Vagina (tissue), 2 donors: ENCODE measurements around the gene PARD6G. TPM values are rescaled to one million over a fixed set of nuclear protein-coding genes. Genes with fewer than 3 reads are reported as not detected.
"Not testable (repeated sequence)": the region's sequence is repeated elsewhere in the genome, so short reads cannot be mapped to it uniquely, and the experiment has no call there.

Source experiments
- DNase-seq, 2 donors: peaks; one replicate each; pipeline ENCODE4 v3.0.0-alpha.2; 2017; ENCODE audit errors: extremely low spot score in 2 of 2
- H3K27ac ChIP-seq: fragments of 200-600 bp; sonication (generic); one replicate; pipeline ENCODE4 v1.5.1; 2019
- H3K27me3 ChIP-seq: fragments of 200-600 bp; sonication (generic); one replicate; pipeline ENCODE4 v1.5.1; 2019
- H3K36me3 ChIP-seq, 2 donors: fragments of 200-600 bp; sonication (generic); one replicate each; pipeline ENCODE4 v1.5.1; 2017 to 2019
- H3K4me1 ChIP-seq: fragments of 200-600 bp; sonication (generic); one replicate; pipeline ENCODE4 v1.5.1; 2019
- H3K4me3 ChIP-seq, 2 donors: fragments of 200-600 bp; sonication (generic); 1 replicate in 1 of 2; 2 replicates in 1 of 2; pipeline ENCODE4 v1.5.1; 2016 to 2019
- H3K9me3 ChIP-seq: fragments of 200-600 bp; sonication (generic); one replicate; pipeline ENCODE4 v1.5.1; 2019
- CTCF ChIP-seq, 3 experiments: fragments of 450-650 bp in 2 of 3; fragments of 200-600 bp in 1 of 3; sonication (generic) in 1 of 3; IDR thresholded peaks; one replicate each; pipeline ENCODE4 v1.5.1; 2017 to 2019; ENCODE audit warnings: antibody characterized with exemption in 3 of 3, mild to moderate bottlenecking in 2 of 3, moderate library complexity in 2 of 3
- POLR2A ChIP-seq, 2 donors: fragments of 450-650 bp; IDR thresholded peaks; one replicate each; pipeline ENCODE4 v1.6.1; 2017; ENCODE audit warnings: antibody characterized with exemption in 2 of 2, mild to moderate bottlenecking in 2 of 2, moderate library complexity in 2 of 2
- POLR2AphosphoS5 ChIP-seq, 2 donors: sonication (generic); formaldehyde crosslinking; IDR thresholded peaks; one replicate each; pipeline ENCODE4 v1.9.0; 2017; ENCODE audit warnings: antibody characterized with exemption in 2 of 2, mild to moderate bottlenecking in 2 of 2, low read depth in 1 of 2; ENCODE audit not compliant: insufficient read depth in 1 of 2
- intact Hi-C: fragments of 100-400 bp; cut with DNase I; formaldehyde crosslinking; loops from one replicate; pipeline ENCODE4 v1.15.1; 2023
- total RNA-seq: library from RNA; depleted of rRNA; stranded (reverse); fragments of >200 nt; gene quantifications from one replicate; pipeline ENCODE4 v1.2.3, GENCODE V29; 2016

PARD6G gene
- total RNA-seq, 1 donor from 2014 or later, result 32.7 TPM

DNA sequence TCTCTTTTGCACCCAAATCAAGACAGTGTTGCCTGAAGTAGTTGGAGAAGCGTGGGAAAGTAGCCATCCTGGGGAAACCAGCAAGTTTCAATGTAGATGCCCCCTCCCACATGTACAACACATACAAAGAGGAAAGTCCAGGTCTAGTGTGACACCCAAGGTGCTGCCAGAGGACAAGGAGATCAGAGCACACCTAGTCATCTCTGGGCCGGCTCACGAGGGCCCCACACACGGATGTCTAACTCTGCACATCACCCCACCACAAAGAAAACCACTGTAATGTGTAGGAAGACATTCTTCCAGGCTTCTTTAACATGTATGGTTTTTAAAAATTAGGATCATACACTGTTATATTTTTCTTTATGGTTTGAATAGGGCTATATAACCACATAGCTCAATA lies 21.6 kb downstream of the PARD6G start:
- H3K27me3 ChIP-seq, result no peaks in the 10 kb centered on the region
- intact Hi-C loops, result no loop called here
- no peaks in the 10 kb centered on the region for H3K36me3 ChIP-seq
- TF ChIP-seq CTCF (IDR thresholded peaks at IDR 0.05), result no peak
- no peak for TF ChIP-seq POLR2A (IDR thresholded peaks at IDR 0.05)
- no peak for TF ChIP-seq POLR2AphosphoS5 (IDR thresholded peaks at IDR 0.05; ENCODE audit: insufficient read depth in 1 of 2, low read depth in 1 of 2)
- no peak overlapping the region for H3K27ac ChIP-seq
- DNase-seq, result peak in 1 of 2 donors; percentile 9
- no peak overlapping the region for H3K4me3 ChIP-seq
- H3K9me3 ChIP-seq, result no peaks in the 10 kb centered on the region
- peaks cover 17% of the 10 kb centered on the region for H3K4me1 ChIP-seq

DNA sequence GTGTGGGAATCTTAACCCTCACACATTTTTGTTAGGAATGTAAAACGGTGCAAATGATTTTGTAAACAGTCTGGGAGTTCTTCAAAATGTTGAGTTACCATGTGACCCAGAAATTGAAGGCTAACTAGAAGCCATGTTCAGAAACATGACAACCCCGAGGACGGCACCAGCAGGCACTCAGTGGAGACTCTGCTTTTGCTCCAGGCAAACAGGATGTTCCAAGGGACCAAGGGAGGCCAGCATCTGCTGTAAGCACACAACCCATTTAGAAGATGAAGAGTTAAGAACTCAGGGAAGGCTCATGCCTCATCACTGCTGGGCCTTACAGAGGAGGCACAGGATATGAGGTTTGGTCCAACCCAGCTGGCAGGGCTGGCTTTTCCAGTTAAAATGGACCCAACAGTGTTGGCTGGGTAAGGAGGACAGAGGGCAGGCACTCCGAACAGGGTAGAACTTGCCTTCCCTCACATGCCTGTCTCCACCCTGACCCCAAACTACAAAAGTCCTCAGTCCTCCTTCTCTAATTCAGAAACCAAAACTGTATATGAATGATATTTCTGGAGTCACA lies 23.6 kb downstream of the PARD6G start:
- H3K27ac ChIP-seq, result peak overlapping the region; percentile 27
- H3K9me3 ChIP-seq, result no peaks in the 10 kb centered on the region
- H3K27me3 ChIP-seq, result no peaks in the 10 kb centered on the region
- intact Hi-C loops, result no loop called here
- H3K4me1 ChIP-seq, result no peaks in the 10 kb centered on the region
- peak in 1 of 2 donors; percentile 64 for DNase-seq
- H3K4me3 ChIP-seq, result no peak overlapping the region
- H3K36me3 ChIP-seq, result no peaks in the 10 kb centered on the region
- TF ChIP-seq CTCF (IDR thresholded peaks at IDR 0.05) (no peak), POLR2AphosphoS5 (IDR thresholded peaks at IDR 0.05; ENCODE audit: insufficient read depth in 1 of 2, low read depth in 1 of 2) (no peak), POLR2A (IDR thresholded peaks at IDR 0.05) (no peak)

DNA sequence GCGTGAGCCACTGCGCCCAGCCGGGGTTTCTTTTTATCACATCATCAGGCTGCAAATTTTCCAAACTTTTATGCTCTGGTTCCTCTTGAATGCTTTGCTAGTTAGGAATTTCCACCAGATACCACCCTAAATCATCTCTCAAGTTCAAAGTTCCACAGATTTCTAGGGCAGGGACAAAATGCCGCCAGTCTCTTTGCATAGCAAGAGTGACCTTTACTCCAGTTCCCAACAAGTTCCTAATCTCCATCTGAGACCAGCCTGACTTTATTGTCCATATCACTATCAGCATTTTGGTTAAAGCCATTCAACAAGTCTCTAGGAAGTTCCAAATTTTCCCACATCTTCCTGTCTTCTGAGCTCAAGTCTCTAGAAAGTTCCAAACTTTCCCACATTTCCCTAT lies 27.8 kb downstream of the PARD6G start:
- H3K36me3 ChIP-seq, H3K9me3 ChIP-seq, H3K4me1 ChIP-seq, DNase-seq, intact Hi-C loops, H3K4me3 ChIP-seq, H3K27ac ChIP-seq, H3K27me3 ChIP-seq: not testable (repeated sequence)

- Histone ChIP-seq H3K4me1 (no peaks in the 10 kb centered on the region), H3K4me3 (no peak overlapping the region), H3K36me3 (no peaks in the 10 kb centered on the region), H3K27ac (no peak overlapping the region), H3K27me3 (no peaks in the 10 kb centered on the region), H3K9me3 (no peaks in the 10 kb centered on the region)
- intact Hi-C loops, result no loop called here
- DNase-seq, result peak in 1 of 2 donors; percentile 91
- TF ChIP-seq CTCF (IDR thresholded peaks at IDR 0.05) (no peak), POLR2A (IDR thresholded peaks at IDR 0.05) (no peak), POLR2AphosphoS5 (IDR thresholded peaks at IDR 0.05; ENCODE audit: insufficient read depth in 1 of 2, low read depth in 1 of 2) (no peak)
These were observed 28.7 kb downstream of the PARD6G start for GRCh38 chr18:80218341-80219227.

DNA sequence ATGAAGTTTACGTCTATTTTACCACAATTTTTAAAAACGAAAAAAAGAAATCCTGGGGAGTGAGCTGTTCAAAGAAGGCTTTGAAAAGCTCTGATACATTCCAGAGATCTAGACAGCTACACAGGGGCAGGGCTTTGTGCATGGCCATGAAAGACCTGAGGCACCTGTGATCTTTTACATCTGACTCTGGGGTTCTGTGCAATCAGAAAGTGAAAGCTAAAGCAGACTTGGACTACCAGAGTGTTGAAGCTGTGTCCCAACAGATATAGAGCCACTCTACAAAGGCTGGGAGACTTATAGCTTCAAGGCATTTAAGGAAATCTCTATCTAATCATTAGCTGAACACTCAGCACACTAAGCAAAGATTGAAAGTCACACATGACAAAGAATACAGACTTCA lies 34.1 kb downstream of the PARD6G start:
- intact Hi-C loops, result no loop called here
- H3K36me3 ChIP-seq, result no peaks in the 10 kb centered on the region
- no peak for DNase-seq
- H3K4me3 ChIP-seq, result no peak overlapping the region
- H3K27ac ChIP-seq, result no peak overlapping the region
- H3K4me1 ChIP-seq, result peaks cover 11% of the 10 kb centered on the region
- TF ChIP-seq POLR2A (IDR thresholded peaks at IDR 0.05) (no peak), CTCF (IDR thresholded peaks at IDR 0.05) (no peak), POLR2AphosphoS5 (IDR thresholded peaks at IDR 0.05; ENCODE audit: insufficient read depth in 1 of 2, low read depth in 1 of 2) (no peak)
- no peaks in the 10 kb centered on the region for H3K27me3 ChIP-seq
- H3K9me3 ChIP-seq, result no peaks in the 10 kb centered on the region
